Ascending aorta (tissue), 2 donors: ENCODE data around the gene ADD1. TPM values are rescaled to one million over a fixed set of nuclear protein-coding genes. Genes with fewer than 3 reads are reported as not detected.
A peak's percentile ranks its signal among the peaks of the same experiment; 100 is the strongest.

Experiments used
- DNase-seq, 2 donors: peaks; one replicate each; pipeline ENCODE4 v3.0.0-alpha.2; 2019; ENCODE audit warnings: low spot score in 2 of 2
- H3K27ac ChIP-seq, 2 donors: fragments of 200-600 bp; sonication (generic); one replicate each; pipeline ENCODE4 v1.5.1; 2016 to 2017; ENCODE audit warnings: mild to moderate bottlenecking in 1 of 2
- H3K27me3 ChIP-seq: fragments of 200-600 bp; sonication (generic); one replicate; pipeline ENCODE4 v1.5.1; 2017
- H3K36me3 ChIP-seq, 2 donors: fragments of 200-600 bp; sonication (generic); one replicate each; pipeline ENCODE4 v1.5.1; 2016
- H3K4me1 ChIP-seq, 2 donors: fragments of 200-600 bp; sonication (generic); one replicate each; pipeline ENCODE4 v1.5.1; 2016 to 2017; ENCODE audit warnings: mild to moderate bottlenecking in 1 of 2
- H3K4me3 ChIP-seq, 2 donors: fragments of 200-600 bp; sonication (generic); one replicate each; pipeline ENCODE4 v1.5.1; 2016 to 2017; ENCODE audit warnings: mild to moderate bottlenecking in 1 of 2
- H3K9me3 ChIP-seq, 2 donors: fragments of 200-600 bp; sonication (generic); one replicate each; pipeline ENCODE4 v1.5.1; 2016
- CTCF ChIP-seq, 3 experiments: fragments of 200-600 bp in 2 of 3; fragments of 450-650 bp in 1 of 3; sonication (generic) in 2 of 3; IDR thresholded peaks; one replicate each; pipeline ENCODE4 v1.5.1; 2016 to 2019; ENCODE audit warnings: antibody characterized with exemption in 3 of 3, mild to moderate bottlenecking in 1 of 3, moderate library complexity in 1 of 3
- intact Hi-C: fragments of 100-400 bp; cut with DNase I; formaldehyde crosslinking; loops from one replicate; pipeline ENCODE4 v1.15.1; 2023
- total RNA-seq: library from RNA; depleted of rRNA; stranded (reverse); fragments of >200 nt; gene quantifications from one replicate; pipeline ENCODE4 v1.1.0, GENCODE V29; 2016

Gene ADD1
- total RNA-seq, 1 donor from 2014 or later: 261 TPM

- Histone ChIP-seq H3K27me3 (no peaks in the 10 kb centered on the region), H3K36me3 (no peaks in the 10 kb centered on the region), H3K4me1 (peaks cover 8 to 12% of the 10 kb centered on the region in 2 donors), H3K9me3 (peaks cover 0 to 9% of the 10 kb centered on the region in 2 donors), H3K27ac (peak overlapping the region; percentile 18 to 42), H3K4me3 (peak overlapping the region; percentile 59 to 80)
- no peak for DNase-seq
- no peak for TF ChIP-seq CTCF (IDR thresholded peaks at IDR 0.05)
- intact Hi-C loops: no loop called here
Measured at GRCh38 chr4:2818351-2818939, 25.2 kb upstream of the ADD1 start.

GRCh38 chr4:2819244-2820215 is 24.1 kb upstream of the ADD1 start:
- intact Hi-C loops: no loop called here
- no peak overlapping the region for H3K4me3 ChIP-seq
- DNase-seq: no peak
- H3K9me3 ChIP-seq: peaks cover 0 to 9% of the 10 kb centered on the region in 2 donors
- H3K36me3 ChIP-seq: no peaks in the 10 kb centered on the region
- no peak overlapping the region for H3K27ac ChIP-seq
- peaks cover 8 to 12% of the 10 kb centered on the region in 2 donors for H3K4me1 ChIP-seq
- H3K27me3 ChIP-seq: no peaks in the 10 kb centered on the region
- TF ChIP-seq CTCF (IDR thresholded peaks at IDR 0.05): no peak

- H3K9me3 ChIP-seq: peaks cover 0 to 9% of the 10 kb centered on the region in 2 donors
- TF ChIP-seq CTCF (IDR thresholded peaks at IDR 0.05): no peak
- no peak overlapping the region for H3K4me3 ChIP-seq
- no peak for DNase-seq
- H3K27ac ChIP-seq: no peak overlapping the region
- H3K4me1 ChIP-seq: peaks cover 8 to 12% of the 10 kb centered on the region in 2 donors
- intact Hi-C loops: no loop called here
- no peaks in the 10 kb centered on the region for H3K36me3 ChIP-seq
- H3K27me3 ChIP-seq: no peaks in the 10 kb centered on the region
Measured at GRCh38 chr4:2820216-2820982, 23.2 kb upstream of the ADD1 start.

GRCh38 chr4:2822461-2823300 is 21.0 kb upstream of the ADD1 start:
- no peak for DNase-seq
- Histone ChIP-seq H3K27me3 (no peaks in the 10 kb centered on the region), H3K4me3 (no peak overlapping the region), H3K27ac (no peak overlapping the region), H3K4me1 (peaks cover 7 to 9% of the 10 kb centered on the region in 2 donors), H3K9me3 (no peaks in the 10 kb centered on the region), H3K36me3 (peaks cover 0 to 10% of the 10 kb centered on the region in 2 donors)
- intact Hi-C loops: no loop called here
- no peak for TF ChIP-seq CTCF (IDR thresholded peaks at IDR 0.05)

- Histone ChIP-seq H3K27me3 (no peaks in the 10 kb centered on the region), H3K36me3 (peaks cover 0 to 11% of the 10 kb centered on the region in 2 donors), H3K9me3 (no peaks in the 10 kb centered on the region), H3K4me3 (no peak overlapping the region), H3K4me1 (peaks cover 4 to 6% of the 10 kb centered on the region in 2 donors), H3K27ac (no peak overlapping the region)
- intact Hi-C loops: no loop called here
- no peak for TF ChIP-seq CTCF (IDR thresholded peaks at IDR 0.05)
- DNase-seq: no peak
Measured at GRCh38 chr4:2823301-2823670, 20.4 kb upstream of the ADD1 start.
